ENCODE results near the gene MTRF1L.

DNA sequence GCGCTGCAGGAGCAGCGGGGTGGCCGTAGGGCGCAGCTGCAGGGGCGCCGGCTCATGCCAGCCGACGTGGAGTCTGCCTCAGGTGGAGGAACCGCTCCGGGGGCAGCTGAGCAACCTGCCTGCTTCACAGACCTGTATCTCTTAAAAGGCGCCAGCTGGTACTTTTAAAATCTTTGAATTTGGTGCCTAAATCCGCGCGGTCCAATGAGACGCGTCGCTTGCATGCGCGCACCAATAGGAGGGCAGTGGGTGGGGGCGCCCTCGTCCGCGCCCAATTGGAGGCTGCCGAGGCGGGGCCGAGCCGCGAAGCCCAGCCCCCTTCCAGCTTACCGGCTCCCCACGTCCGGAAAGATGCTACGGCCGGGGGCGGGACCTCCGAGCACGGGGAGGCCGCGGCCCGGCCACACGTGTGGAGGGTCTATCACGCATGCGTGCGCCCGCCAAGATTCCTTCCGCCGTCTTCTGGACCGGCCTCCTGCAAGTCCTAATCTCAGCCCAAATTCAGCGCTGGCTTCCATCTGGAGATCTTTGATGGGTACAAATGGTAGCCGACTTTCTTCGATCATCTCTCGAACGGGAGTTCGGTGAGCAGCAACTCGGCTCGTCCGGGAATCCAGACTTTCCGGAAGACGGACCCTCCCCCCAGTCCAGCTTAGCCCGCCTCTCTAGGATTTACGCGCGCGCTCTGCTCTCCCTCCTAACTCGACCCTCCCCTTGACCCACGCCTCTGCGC, 19.4 kb downstream of the MTRF1L start, which contains the start of gene FBXO5:
- TF ChIP-seq, protein P1, sequence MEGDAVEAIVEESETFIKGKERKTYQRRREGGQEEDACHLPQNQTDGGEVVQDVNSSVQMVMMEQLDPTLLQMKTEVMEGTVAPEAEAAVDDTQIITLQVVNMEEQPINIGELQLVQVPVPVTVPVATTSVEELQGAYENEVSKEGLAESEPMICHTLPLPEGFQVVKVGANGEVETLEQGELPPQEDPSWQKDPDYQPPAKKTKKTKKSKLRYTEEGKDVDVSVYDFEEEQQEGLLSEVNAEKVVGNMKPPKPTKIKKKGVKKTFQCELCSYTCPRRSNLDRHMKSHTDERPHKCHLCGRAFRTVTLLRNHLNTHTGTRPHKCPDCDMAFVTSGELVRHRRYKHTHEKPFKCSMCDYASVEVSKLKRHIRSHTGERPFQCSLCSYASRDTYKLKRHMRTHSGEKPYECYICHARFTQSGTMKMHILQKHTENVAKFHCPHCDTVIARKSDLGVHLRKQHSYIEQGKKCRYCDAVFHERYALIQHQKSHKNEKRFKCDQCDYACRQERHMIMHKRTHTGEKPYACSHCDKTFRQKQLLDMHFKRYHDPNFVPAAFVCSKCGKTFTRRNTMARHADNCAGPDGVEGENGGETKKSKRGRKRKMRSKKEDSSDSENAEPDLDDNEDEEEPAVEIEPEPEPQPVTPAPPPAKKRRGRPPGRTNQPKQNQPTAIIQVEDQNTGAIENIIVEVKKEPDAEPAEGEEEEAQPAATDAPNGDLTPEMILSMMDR (conservative IDR thresholded peaks at IDR 0.05) = no peak
- TF ChIP-seq ZFX (IDR thresholded peaks at IDR 0.05) = no peak
